Skin of body (tissue), 2 donors: Measurements from ENCODE around the gene EIF2S2. TPM values are rescaled to one million over a fixed set of nuclear protein-coding genes. Genes with fewer than 3 reads are reported as not detected.

Source experiments
- DNase-seq: peaks from one replicate; lab custom pipeline; 2025; lab: John Stamatoyannopoulos, UW
- total RNA-seq: library from RNA; depleted of rRNA; stranded (reverse); fragments of >200 nt; gene quantifications from one replicate; pipeline ENCODE4 v1.2.3, GENCODE V29; 2014

Gene EIF2S2
- total RNA-seq, 1 donor from 2014 or later = 37.8 TPM

GRCh38 chr20:34122274-34122980 lies 10.4 kb upstream of the EIF2S2 start:
- no peak for DNase-seq

GRCh38 chr20:34120213-34120612 lies 8.2 kb upstream of the EIF2S2 start:
- DNase-seq = no peak

- no peak for DNase-seq
These were observed 3.2 kb upstream of the EIF2S2 start for GRCh38 chr20:34115232-34115631.

GRCh38 chr20:34114809-34115208 lies 2.8 kb upstream of the EIF2S2 start:
- DNase-seq = no peak

GRCh38 chr20:34112600-34113101 lies 608 bp upstream of the EIF2S2 start:
- DNase-seq = peak; percentile 44

- DNase-seq = peak; percentile 33
These were observed 1.1 kb downstream of the EIF2S2 start for GRCh38 chr20:34110745-34111641.

GRCh38 chr20:34110025-34110744 lies 1.9 kb downstream of the EIF2S2 start:
- no peak for DNase-seq

- DNase-seq = no peak
These were observed 2.6 kb downstream of the EIF2S2 start for GRCh38 chr20:34109442-34109841.

- DNase-seq = no peak
These were observed 3.3 kb downstream of the EIF2S2 start for GRCh38 chr20:34108616-34109174.

GRCh38 chr20:34105978-34106675 lies 5.9 kb downstream of the EIF2S2 start:
- no peak for DNase-seq

- no peak for DNase-seq
These were observed 8.0 kb downstream of the EIF2S2 start for GRCh38 chr20:34104059-34104458.

GRCh38 chr20:34102342-34102741 lies 9.7 kb downstream of the EIF2S2 start:
- DNase-seq = no peak

GRCh38 chr20:34100576-34100975 lies 11.5 kb downstream of the EIF2S2 start:
- DNase-seq = no peak

GRCh38 chr20:34099675-34100074 lies 12.4 kb downstream of the EIF2S2 start:
- no peak for DNase-seq

- no peak for DNase-seq
These were observed 13.5 kb downstream of the EIF2S2 start for GRCh38 chr20:34098570-34098969.

- DNase-seq = no peak
These were observed 15.2 kb downstream of the EIF2S2 start for GRCh38 chr20:34096699-34097444.

GRCh38 chr20:34095825-34096224 lies 16.2 kb downstream of the EIF2S2 start:
- no peak for DNase-seq

- DNase-seq = no peak
These were observed 18.1 kb downstream of the EIF2S2 start for GRCh38 chr20:34093895-34094294.

- no peak for DNase-seq
These were observed 20.3 kb downstream of the EIF2S2 start for GRCh38 chr20:34091637-34092200.

- no peak for DNase-seq
These were observed 21.4 kb downstream of the EIF2S2 start for GRCh38 chr20:34090645-34091044.
